K562 (cell line): ENCODE measurements around the gene PSMD2. TPM values are rescaled to one million over a fixed set of nuclear protein-coding genes. Genes with fewer than 3 reads are reported as not detected.

Source experiments
- ARHGAP35 ChIP-seq: fragments of 450-650 bp; IDR thresholded peaks from 2 replicates; pipeline ENCODE4 v1.6.1; 2018; ENCODE audit not compliant: partially characterized antibody
- C11orf30 ChIP-seq: fragments of 450-650 bp; IDR thresholded peaks from 2 replicates; pipeline ENCODE4 v1.6.1; 2016; ENCODE audit warnings: low read depth, mild to moderate bottlenecking
- CCNT2 ChIP-seq: IDR thresholded peaks from 2 replicates; pipeline ENCODE4 v1.6.1; 2011; ENCODE audit warnings: borderline replicate concordance, low read depth, mild to moderate bottlenecking, moderate library complexity, mixed read lengths, low read length; ENCODE audit not compliant: insufficient read length; ENCODE audit errors: extremely low read depth
- FOXJ2 ChIP-seq: fragments of 200-800 bp; sonication (Bioruptor generic); IDR thresholded peaks from 2 replicates; pipeline ENCODE4 v1.6.1; 2016; ENCODE audit warnings: missing genetic modification characterization, missing compliant biosample characterization
- FOXK2 ChIP-seq, 2 experiments: fragments of 450-650 bp; IDR thresholded peaks in 1 of 2; conservative IDR thresholded peaks in 1 of 2; 2 replicates each; pipeline ENCODE4 v1.6.1; 2016; ENCODE audit warnings: low read depth in 2 of 2, mild to moderate bottlenecking in 1 of 2
- HMG20B ChIP-seq: fragments of 250-450 bp; sonication (Bioruptor Pico); IDR thresholded peaks from 2 replicates; pipeline ENCODE4 v1.5.0; 2021; ENCODE audit warnings: mild to moderate bottlenecking
- MBD2 ChIP-seq: sonication (generic); IDR thresholded peaks from 2 replicates; pipeline ENCODE4 v1.6.1; 2016; ENCODE audit warnings: low read depth, borderline replicate concordance
- POLR2G ChIP-seq: fragments of 200-400 bp; formaldehyde crosslinking; IDR thresholded peaks from 2 replicates; pipeline ENCODE4 v1.6.1; 2017; ENCODE audit warnings: low read depth, mild to moderate bottlenecking, antibody characterized with exemption, low read length, moderate library complexity
- RAD21 ChIP-seq, 2 experiments: fragments of 250-450 bp in 1 of 2; fragments of 450-650 bp in 1 of 2; sonication (Bioruptor Pico) in 1 of 2; formaldehyde crosslinking in 1 of 2; IDR thresholded peaks in 1 of 2; conservative IDR thresholded peaks in 1 of 2; 2 replicates each; pipeline versions ENCODE4 v1.4.0 to v1.8.0; 2020 to 2022; ENCODE audit warnings: mild to moderate bottlenecking in 2 of 2, moderate library complexity in 1 of 2
- SAP30 ChIP-seq: fragments of 200-600 bp; sonication (generic); IDR thresholded peaks from 2 replicates; pipeline ENCODE4 v1.6.1; 2012; ENCODE audit warnings: borderline replicate concordance, low read depth, mild to moderate bottlenecking, moderate library complexity, low read length, control low read depth, inconsistent platforms; ENCODE audit not compliant: insufficient read depth, poor library complexity, severe bottlenecking
- SIN3B ChIP-seq: fragments of 450-650 bp; IDR thresholded peaks from 2 replicates; pipeline ENCODE4 v1.6.1; 2017; ENCODE audit warnings: low read depth, mild to moderate bottlenecking, moderate library complexity
- SIRT6 ChIP-seq: IDR thresholded peaks from one replicate; pipeline ENCODE4 v1.6.1; 2012; ENCODE audit warnings: low read depth, mild to moderate bottlenecking, control low read depth, inconsistent platforms, low read length, moderate library complexity
- TAF1 ChIP-seq: IDR thresholded peaks from 2 replicates; pipeline ENCODE4 v1.6.1; 2011; ENCODE audit warnings: mild to moderate bottlenecking, low read length, moderate library complexity; ENCODE audit not compliant: insufficient read depth, control insufficient read depth, severe bottlenecking; ENCODE audit errors: extremely low read depth
- ZBTB1 ChIP-seq: sonication (generic); formaldehyde crosslinking; IDR thresholded peaks from 2 replicates; pipeline ENCODE4 v1.8.1; 2023; ENCODE audit warnings: missing genetic modification reagents, low read depth, mild to moderate bottlenecking, borderline replicate concordance
- ZBTB7A ChIP-seq: IDR thresholded peaks from 2 replicates; pipeline ENCODE4 v1.6.1; 2011; ENCODE audit warnings: low read depth, mild to moderate bottlenecking, low read length, moderate library complexity, borderline replicate concordance; ENCODE audit not compliant: control insufficient read depth
- ZNF77 ChIP-seq: fragments of 250-450 bp; sonication (Bioruptor Pico); IDR thresholded peaks from 2 replicates; pipeline ENCODE4 v1.5.0; 2020
- ZNF780A ChIP-seq: fragments of 250-450 bp; sonication (Bioruptor Pico); IDR thresholded peaks from 2 replicates; pipeline ENCODE4 v1.5.0; 2021; ENCODE audit warnings: mild to moderate bottlenecking
- polyA plus RNA-seq, 8 experiments: library from polyadenylated mRNA; depleted of rRNA in 4 of 8; stranded (reverse) in 5 of 8; unstranded in 3 of 8; fragments of >200 nt; fragmentation: Nextera tagmentation in 2 of 8; fragmentation: Illumina TruSeq in 1 of 8; extraction: Ambion mirVana in 2 of 8; extraction: Trizol in 1 of 8; gene quantifications; 2 replicates each; pipeline versions ENCODE4 v1.2.1 to v1.2.3, GENCODE V29; 2011 to 2014; ENCODE audit warnings: inconsistent platforms in 1 of 8, missing spikeins in 1 of 8
- total RNA-seq, 7 experiments: library from RNA; depleted of rRNA in 6 of 7; stranded (reverse); fragments of >200 nt in 6 of 7; fragmentation: Illumina TruSeq in 2 of 7; extraction: Trizol in 2 of 7; gene quantifications; 2 replicates each; pipeline versions ENCODE4 v1.2.1 to v1.2.3, GENCODE V29; 2011 to 2021; ENCODE audit warnings: low replicate concordance in 1 of 7
- TF ChIP-seq, protein P1 (sequence below), 3 experiments: fragments of 200-800 bp in 1 of 3; fragments of 250-450 bp in 1 of 3; fragments of 450-650 bp in 1 of 3; sonication (Bioruptor Pico) in 1 of 3; sonication (Bioruptor generic) in 1 of 3; formaldehyde crosslinking in 1 of 3; IDR thresholded peaks; 2 replicates each; pipeline versions ENCODE4 v1.6.1 to v1.8.0; 2016 to 2022; ENCODE audit warnings: mild to moderate bottlenecking in 2 of 3, missing genetic modification characterization in 2 of 3, missing compliant biosample characterization in 1 of 3, moderate library complexity in 1 of 3

The PSMD2 gene
- total and polyA plus RNA-seq, 9 of the 15 experiments (the other 6 are each of a cell fraction or from before 2014, with no cell fraction given), result 152 to 484 (median 295) TPM

DNA sequence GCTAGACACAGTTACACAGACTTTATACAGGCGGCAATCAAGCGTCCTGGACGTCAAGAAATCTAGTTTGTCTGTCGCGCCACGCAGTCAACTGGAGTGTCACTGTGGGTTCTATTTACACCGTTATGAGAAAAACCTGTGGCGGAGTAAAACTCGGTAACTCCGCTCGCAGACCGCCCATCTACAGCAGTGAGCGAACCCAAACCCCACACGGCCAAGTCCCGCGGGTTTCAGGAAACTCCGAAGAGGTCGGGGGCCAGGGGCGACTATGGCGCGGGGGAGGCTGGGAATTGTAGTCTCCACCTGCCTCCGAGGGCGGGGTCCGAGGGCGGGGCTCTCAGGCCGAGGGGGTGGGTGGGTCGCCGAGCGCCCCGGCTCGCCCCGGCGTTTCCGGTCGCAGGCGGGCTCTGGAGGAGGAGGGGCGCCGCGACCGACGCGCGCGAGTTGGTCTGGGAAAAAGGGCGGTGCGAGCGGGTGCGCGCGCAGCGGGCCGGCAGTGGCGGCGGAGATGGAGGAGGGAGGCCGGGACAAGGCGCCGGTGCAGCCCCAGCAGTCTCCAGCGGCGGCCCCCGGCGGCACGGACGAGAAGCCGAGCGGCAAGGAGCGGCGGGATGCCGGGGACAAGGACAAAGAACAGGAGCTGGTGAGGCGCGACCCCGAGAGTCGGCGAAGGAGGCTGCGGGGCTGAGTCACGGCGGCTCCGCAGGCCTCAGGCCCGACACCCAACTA lies at the start of gene PSMD2 (continued):
- TF ChIP-seq TAF1 (peak; percentile 89), ARHGAP35 (peak; percentile 73), ZNF77 (CRISPR knock-in tag) (no peak), RAD21 (CRISPR knock-in tag; conservative IDR thresholded peaks at IDR 0.05 in 1 of 2, IDR thresholded peaks at IDR 0.05 in 1 of 2) (no peak), SAP30 (peak; percentile 60), ZNF780A (CRISPR knock-in tag) (no peak), MBD2 (peak; percentile 58), FOXJ2 (peak; percentile 50; the same call in 1 of the 2 replicates), SIRT6 (no peak), ZBTB7A (peak; percentile 68), SIN3B (peak; percentile 83), POLR2G (peak; percentile 88), HMG20B (CRISPR knock-in tag) (no peak), CCNT2 (peak; percentile 40), ZBTB1 (CRISPR knock-in tag) (peak; percentile 8; the same call in 1 of the 2 replicates), C11orf30 (peak; percentile 61), FOXK2 (conservative IDR thresholded peaks at IDR 0.05 in 1 of 2, IDR thresholded peaks at IDR 0.05 in 1 of 2; ENCODE audit: low read depth in 2 of 2) (peak; percentile 57 to 67; a peak in 2 of 4 replicates)
- TF ChIP-seq, protein P1, sequence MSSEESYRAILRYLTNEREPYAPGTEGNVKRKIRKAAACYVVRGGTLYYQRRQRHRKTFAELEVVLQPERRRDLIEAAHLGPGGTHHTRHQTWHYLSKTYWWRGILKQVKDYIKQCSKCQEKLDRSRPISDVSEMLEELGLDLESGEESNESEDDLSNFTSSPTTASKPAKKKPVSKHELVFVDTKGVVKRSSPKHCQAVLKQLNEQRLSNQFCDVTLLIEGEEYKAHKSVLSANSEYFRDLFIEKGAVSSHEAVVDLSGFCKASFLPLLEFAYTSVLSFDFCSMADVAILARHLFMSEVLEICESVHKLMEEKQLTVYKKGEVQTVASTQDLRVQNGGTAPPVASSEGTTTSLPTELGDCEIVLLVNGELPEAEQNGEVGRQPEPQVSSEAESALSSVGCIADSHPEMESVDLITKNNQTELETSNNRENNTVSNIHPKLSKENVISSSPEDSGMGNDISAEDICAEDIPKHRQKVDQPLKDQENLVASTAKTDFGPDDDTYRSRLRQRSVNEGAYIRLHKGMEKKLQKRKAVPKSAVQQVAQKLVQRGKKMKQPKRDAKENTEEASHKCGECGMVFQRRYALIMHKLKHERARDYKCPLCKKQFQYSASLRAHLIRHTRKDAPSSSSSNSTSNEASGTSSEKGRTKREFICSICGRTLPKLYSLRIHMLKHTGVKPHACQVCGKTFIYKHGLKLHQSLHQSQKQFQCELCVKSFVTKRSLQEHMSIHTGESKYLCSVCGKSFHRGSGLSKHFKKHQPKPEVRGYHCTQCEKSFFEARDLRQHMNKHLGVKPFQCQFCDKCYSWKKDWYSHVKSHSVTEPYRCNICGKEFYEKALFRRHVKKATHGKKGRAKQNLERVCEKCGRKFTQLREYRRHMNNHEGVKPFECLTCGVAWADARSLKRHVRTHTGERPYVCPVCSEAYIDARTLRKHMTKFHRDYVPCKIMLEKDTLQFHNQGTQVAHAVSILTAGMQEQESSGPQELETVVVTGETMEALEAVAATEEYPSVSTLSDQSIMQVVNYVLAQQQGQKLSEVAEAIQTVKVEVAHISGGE (CRISPR knock-in tag; IDR thresholded peaks at IDR 0.05), result peak in 1 of 3 experiments; percentile 85; a peak in 2 of 6 replicates
- TF ChIP-seq, all 486 proteins: peak for 89
